HG02852 (cell line): Measurements from ENCODE around the gene RABL3.
"Not testable (repeated sequence)": the region's sequence is repeated elsewhere in the genome, so short reads cannot be mapped to it uniquely, and the experiment has no call there.

Experiments
- ATAC-seq: cut with Tn5 transposase; IDR thresholded peaks from one replicate; pipeline ENCODE4 v1.9.1; 2021; ENCODE audit warnings: mild to moderate bottlenecking, moderate library complexity; ENCODE audit not compliant: unreplicated experiment

The RABL3 gene

GRCh38 chr3:120649830-120650233 is 92.5 kb downstream of the RABL3 start:
- ATAC-seq: no peak

GRCh38 chr3:120648290-120648689 is 94.0 kb downstream of the RABL3 start:
- ATAC-seq: no peak

- no peak for ATAC-seq
These were observed 95.4 kb downstream of the RABL3 start for GRCh38 chr3:120646771-120647432.

GRCh38 chr3:120645083-120645845 is 97.1 kb downstream of the RABL3 start:
- no peak for ATAC-seq

GRCh38 chr3:120642368-120642948 is 99.9 kb downstream of the RABL3 start:
- ATAC-seq: no peak

GRCh38 chr3:120641696-120642246 is 100.5 kb downstream of the RABL3 start:
- ATAC-seq: no peak

GRCh38 chr3:120640231-120640630 is 102.1 kb downstream of the RABL3 start:
- ATAC-seq: no peak

- not testable (repeated sequence) for ATAC-seq
These were observed 103.5 kb downstream of the RABL3 start for GRCh38 chr3:120638820-120639219.

- ATAC-seq: no peak
These were observed 104.3 kb downstream of the RABL3 start for GRCh38 chr3:120637851-120638559.

GRCh38 chr3:120636795-120637401 is 105.4 kb downstream of the RABL3 start:
- ATAC-seq: no peak
